GM20000 (cell line): Measurements from ENCODE around the gene OR2T35.
"Not testable (repeated sequence)": the region's sequence is repeated elsewhere in the genome, so short reads cannot be mapped to it uniquely, and the experiment has no call there.

ENCODE experiments used
- DNase-seq: peaks from one replicate; pipeline ENCODE4 v3.0.0; 2012; ENCODE audit warnings: low spot score
- TF ChIP-seq, protein P1 (sequence below): IDR thresholded peaks from 2 replicates; pipeline ENCODE4 v1.5.1; 2012; ENCODE audit warnings: mild to moderate bottlenecking, control low read depth; ENCODE audit errors: extremely low read depth, missing control alignments

Gene OR2T35, protein sequence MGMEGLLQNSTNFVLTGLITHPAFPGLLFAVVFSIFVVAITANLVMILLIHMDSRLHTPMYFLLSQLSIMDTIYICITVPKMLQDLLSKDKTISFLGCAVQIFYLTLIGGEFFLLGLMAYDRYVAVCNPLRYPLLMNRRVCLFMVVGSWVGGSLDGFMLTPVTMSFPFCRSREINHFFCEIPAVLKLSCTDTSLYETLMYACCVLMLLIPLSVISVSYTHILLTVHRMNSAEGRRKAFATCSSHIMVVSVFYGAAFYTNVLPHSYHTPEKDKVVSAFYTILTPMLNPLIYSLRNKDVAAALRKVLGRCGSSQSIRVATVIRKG

DNA sequence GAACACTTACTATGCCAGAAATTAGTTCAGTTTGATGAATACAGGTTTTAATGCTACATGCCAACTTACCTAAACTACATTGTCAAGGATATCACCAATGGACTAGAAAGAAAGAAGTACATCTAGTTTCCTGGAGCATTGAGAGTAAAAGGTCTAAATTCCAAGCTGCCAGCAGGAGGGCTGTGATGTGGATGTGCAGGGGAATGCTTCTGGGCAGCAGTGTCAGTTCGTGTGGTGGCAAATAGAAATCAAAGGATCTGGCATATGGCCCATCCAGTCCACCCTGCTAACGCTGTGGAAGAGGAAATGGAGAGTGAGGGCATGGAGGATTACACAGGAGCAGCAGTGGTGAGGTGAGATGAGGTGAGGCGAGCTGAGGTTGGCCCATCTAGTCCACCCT, at the start of gene OR2T35:
Gene OR2T35, minus strand, starts transcription at position 101 of the 400 bp plus-strand sequence. CDS start 6,020 bp downstream, outside the sequence.
- not testable (repeated sequence) for DNase-seq

DNA sequence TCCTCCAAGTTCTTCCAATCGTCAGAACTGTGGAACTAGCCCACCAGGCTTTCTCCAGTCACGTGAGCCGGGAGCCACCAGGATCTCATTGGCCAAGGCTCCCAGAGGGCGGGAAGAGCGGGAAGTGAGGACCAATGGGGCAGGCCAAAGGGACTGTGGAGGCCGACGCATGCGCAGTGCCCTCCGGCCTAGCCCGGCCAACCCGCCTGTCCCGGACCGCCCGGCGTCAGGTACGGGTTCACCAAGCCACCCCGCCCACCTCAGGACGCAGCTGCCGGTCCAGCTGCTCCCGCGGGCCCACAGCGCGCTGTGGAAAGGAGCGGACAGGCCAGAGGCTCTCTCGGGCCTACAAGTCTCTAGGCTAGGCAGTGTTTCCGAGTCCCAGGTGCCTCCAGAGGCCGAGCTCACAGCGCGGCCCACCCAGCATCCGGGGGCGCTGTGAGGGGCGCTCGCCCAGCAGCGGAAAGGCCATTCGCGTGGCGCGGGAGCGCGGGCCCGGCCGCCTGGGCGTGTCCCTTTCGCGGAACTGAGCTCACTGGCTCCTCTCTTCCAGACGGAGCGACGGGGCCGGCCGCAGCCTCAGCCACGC, 46.6 kb upstream of the OR2T35 start:
- TF ChIP-seq, protein P1, sequence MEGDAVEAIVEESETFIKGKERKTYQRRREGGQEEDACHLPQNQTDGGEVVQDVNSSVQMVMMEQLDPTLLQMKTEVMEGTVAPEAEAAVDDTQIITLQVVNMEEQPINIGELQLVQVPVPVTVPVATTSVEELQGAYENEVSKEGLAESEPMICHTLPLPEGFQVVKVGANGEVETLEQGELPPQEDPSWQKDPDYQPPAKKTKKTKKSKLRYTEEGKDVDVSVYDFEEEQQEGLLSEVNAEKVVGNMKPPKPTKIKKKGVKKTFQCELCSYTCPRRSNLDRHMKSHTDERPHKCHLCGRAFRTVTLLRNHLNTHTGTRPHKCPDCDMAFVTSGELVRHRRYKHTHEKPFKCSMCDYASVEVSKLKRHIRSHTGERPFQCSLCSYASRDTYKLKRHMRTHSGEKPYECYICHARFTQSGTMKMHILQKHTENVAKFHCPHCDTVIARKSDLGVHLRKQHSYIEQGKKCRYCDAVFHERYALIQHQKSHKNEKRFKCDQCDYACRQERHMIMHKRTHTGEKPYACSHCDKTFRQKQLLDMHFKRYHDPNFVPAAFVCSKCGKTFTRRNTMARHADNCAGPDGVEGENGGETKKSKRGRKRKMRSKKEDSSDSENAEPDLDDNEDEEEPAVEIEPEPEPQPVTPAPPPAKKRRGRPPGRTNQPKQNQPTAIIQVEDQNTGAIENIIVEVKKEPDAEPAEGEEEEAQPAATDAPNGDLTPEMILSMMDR: no peak

DNA sequence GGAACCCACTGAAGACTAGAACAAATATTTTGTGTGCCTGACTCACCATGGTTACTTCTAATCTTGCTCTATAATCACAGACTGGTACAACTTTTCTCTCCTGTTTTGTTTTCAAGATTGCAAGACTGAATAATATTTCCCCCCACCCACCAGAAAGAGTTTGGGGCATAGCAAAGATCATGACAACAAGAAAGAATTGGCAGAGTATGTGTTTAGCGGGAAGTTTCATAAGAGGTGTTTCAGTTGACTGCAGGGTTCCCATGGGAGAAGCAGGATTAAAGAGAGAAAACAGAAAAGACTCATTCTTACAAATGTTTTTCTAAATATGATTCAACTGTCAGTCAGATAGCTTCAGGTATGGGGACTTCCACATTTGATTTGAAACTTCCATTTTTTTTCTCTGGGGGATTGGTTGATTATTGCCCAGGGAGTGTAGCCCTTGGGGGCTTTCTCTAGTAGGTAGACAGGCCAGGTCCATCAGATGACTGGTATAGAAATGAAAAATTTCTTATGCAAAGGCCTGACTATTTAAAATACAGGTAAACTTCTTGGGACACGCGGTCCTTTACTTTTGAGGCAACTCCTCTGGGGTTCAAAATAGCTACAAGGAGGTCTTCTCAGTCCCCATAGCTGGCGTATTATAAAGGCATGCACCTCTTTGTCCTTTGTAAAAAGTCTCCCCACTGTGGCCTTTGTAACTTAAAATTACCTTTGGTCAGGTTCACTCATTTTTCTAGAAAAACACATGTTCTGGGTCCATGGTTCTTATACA, 43.6 kb upstream of the OR2T35 start:
- TF ChIP-seq, protein P1: no peak
- DNase-seq: peak; percentile 72

More for the DNA sequence above, 46.6 kb upstream of the OR2T35 start:
- no peak for DNase-seq

DNA sequence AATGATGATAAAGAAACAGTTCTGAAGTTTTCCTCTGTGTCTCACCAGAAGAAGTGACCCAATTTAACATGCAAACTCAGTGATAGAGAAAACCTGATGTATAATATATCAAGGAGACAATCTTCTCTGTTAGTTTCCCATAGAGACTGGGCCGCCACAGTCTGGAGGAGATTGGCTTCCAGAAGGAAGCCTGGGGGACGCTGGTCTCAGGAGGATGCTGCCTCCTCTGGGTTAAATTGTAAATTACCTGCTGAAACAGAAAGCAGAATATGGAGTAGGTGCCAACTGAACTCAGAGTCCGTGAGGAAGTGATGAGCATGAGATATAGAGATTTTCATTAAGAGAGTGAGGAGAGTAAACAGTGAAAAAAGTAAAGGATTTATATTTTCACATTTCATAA, 41.7 kb upstream of the OR2T35 start:
- TF ChIP-seq, protein P1: peak; percentile 25
- DNase-seq: peak; percentile 73

DNA sequence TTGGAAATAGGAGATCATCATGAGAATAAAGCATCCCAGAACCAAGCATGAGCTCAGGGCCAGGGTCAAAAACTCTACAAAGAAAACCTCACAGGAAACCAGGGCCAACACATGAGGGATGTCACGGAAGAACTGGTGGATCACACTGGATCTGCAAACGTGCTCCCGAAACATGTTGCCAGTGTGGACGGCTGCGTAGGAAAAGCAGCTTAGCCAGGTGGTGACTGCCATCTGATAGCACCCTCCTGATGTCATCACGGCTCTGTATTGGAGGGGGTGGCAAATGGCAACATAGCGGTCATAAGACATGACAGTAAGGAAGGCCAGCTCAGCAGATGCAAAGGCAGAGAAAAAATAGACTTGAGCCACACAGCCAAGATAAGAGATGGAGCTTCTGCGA, 36.6 kb upstream of the OR2T35 start:
- TF ChIP-seq, protein P1: no peak
- no peak for DNase-seq

DNA sequence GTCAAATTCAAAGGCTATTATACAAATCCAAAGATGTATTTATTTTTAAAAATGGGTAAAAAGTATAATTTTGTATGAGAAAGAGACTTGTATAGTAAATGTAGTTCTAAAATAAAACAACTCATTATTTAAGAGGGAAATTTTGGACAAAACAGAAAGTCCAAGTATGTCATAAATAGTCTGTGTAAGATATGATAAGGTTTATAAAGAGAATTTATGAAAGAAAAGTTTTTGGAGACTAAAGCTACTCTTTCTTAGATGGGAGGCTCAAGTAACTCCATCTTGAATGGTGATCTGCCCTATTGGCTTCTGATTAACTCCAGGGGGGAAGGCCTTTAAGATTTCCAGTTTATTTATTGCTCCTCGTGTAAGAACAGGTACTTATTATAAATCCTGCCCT, 24.9 kb upstream of the OR2T35 start:
- no peak for DNase-seq
- TF ChIP-seq, protein P1: no peak

DNA sequence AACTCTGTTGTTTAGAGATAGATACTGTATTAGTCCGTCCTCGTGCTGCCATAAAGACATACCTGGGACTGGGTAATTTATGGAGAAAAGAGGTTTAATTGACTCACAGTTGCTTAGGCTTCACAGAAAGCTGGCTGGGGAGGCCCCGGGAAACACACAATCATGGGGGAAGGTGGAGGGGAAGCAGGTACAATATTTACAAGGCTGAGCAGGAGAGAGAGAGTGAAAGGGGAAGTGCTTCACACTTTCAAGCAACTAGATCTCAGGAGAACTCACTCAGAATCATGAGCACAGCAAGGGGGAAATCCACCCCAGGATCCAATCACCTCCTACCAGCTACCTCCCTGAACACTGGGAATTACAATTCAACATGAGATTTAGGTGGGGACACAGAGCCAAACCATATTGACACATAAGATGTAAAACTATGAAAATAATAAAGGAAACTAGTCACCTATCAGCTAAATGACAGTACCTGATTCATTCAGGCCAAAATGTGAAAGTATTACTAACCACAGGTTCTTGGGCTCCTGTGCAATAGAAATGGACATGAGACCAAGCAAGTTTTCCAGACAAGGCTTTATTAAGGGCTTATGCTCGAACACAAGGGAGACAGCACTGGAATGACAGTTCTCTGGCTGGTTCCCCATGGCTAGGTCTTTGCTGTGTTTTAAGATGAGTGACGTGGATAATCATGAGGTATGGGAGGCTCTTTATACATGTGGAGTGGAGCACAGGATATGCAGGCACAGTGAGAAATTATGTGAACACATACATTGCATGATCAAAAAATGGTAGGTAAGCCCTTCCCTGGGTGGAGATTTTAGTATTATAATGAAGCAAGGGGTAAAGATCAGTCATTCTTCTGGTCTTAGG, 18.6 kb upstream of the OR2T35 start:
- DNase-seq: not testable (repeated sequence)

DNA sequence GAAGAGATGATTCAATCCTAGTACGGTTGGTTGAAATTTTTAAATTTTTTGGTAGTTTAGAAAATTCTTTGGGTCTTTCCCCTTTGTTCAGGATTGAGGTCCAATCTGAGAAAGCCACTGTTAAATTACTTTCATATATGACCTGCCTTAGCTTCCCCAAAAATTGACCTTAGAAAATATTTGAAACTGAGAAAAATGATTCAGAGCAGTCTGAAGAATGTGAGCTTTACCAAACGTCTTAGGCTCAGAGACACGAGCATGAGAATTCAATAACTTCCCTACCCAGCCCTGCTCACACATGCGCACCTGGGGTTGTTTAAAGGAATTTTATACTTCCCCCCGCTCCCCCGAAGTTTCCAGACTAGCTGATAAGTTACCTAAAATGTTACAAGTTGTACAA, 11.7 kb upstream of the OR2T35 start:
- not testable (repeated sequence) for DNase-seq

DNA sequence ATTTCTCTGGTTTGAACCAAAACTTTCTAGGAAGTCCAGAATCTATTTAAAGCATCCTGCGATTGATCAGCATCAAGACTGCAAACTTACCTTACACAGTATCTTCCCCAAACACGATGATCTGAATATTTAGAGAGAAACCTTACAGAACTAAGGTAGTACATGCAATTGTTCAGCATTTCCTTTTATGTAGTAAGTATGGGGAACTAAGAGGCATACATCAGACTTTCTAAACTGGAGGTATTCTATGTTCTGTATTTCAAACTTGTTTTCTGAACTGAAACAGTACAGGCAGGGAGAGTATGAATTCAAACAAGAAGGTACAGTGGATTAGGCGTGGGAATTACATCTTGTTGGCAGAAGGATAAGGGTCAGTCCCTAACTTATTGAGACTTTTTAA, 10.3 kb upstream of the OR2T35 start, which contains the start of gene OR2T27:
Gene OR2T27, minus strand, starts transcription at position 175 of the 400 bp plus-strand sequence. CDS start 4,644 bp downstream, outside the sequence.
- not testable (repeated sequence) for DNase-seq

DNA sequence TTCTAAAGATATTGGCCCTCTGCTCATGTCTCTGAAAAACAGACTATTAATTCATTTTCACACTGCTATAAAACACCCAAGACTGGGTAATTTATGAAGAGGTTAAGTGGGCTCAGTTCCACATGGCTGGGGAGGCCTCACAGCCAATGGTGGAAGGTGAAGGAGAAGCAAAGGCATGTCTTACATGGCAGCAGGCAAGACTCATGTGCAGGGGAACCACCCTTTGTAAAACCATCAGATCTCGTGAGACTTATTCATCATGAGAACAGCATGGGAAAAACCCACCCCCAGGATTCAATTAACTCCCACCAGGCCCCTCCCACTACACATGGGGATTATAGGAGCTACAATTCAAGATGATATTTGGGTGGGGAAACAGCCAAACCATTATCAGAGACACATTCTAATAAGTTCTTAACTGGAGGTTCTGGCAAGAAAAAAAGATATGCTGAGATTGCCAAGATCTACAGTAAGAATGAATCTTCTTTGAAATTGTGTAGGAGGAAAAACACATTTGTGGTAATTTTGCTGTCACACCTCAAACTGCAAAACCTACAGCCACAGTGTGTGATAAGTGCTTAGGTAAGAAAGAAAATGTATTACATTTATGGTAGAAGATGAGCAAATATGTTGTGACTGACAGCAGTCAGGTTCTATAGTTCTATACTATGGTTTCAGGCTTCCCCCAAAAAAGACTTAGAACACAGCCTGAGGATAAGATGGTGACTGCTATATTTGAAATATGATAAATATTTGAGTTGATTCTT, 3.9 kb upstream of the OR2T35 start:
- not testable (repeated sequence) for DNase-seq

DNA sequence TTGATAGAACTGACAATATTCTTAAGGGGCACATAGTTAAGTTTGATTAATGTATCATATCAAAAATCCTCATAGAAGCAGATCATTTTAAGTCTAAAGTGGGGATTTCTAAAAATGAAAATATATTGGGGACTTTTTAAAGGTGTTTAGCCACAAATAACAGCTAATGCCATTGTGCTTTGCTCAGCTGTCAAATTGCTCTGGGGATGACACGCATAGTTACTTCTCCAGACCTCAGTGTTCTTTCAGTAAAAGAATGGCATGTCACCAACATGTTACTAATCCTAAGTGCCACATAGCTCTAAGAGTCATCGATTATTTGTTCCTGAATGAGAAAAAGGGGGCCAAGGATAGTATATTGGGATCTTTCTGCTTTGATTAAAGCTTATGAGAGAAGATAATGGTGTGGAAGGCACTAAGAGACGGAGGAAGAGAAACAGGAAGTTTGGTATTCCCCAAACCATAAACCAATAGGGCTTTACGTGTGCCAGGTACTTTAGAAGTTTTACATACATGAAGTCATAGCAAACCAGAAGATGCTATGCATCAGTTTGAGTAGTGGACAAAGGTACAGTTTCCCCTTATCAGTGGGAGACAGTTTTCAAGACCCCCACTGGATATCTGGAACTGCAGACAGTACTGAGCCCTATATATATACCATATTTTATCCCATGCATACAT, 2.0 kb downstream of the OR2T35 start:
- not testable (repeated sequence) for DNase-seq

DNA sequence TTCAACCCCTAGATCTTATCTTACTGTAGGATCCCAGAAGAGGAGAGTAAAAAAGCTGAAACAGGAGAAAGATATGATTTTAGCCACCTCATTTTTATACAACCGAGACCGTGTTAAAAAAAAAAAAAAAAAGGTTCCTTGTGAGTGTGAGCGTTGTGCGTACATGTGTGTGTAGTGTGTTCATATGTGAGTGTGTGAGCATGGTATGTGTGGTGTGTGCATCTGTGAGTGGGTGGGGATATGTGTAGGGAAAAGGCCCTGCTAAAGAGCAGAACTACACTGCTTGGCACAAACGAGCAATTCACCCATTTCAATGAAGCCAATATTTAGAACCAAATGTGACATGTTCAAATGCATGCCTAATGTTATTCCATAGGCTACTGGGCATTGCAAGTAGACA, 3.5 kb downstream of the OR2T35 start:
- not testable (repeated sequence) for DNase-seq
